Activated T-cell treated with anti-CD3 and anti-CD28 coated beads for 1 hour (primary cell): Measurements from ENCODE around the gene CACTIN.
"Not testable (repeated sequence)": the region's sequence is repeated elsewhere in the genome, so short reads cannot be mapped to it uniquely, and the experiment has no call there.

Experiments
- DNase-seq: peaks from one replicate; pipeline ENCODE4 v3.0.0-alpha.2; 2020; ENCODE audit warnings: low read depth

The CACTIN gene

DNA sequence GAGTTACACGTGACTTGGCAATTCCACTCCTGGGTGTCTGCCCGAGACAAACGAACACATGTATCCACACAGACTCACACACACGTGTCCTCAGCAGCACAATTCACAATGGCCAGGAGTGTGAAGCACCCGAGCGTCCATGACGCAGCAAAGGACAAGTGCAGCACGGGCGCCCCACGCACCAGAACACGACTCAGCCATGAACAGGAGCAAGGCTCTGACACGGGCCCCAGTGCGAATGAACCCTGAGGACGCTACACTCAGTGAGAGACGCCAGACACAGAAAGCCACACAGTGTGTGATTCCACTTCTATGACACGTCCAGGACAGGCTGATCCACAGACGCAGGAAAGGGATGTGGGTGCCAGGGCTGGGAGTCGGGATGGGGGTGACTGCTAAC lies 37.2 kb upstream of the CACTIN start:
- DNase-seq = no peak

DNA sequence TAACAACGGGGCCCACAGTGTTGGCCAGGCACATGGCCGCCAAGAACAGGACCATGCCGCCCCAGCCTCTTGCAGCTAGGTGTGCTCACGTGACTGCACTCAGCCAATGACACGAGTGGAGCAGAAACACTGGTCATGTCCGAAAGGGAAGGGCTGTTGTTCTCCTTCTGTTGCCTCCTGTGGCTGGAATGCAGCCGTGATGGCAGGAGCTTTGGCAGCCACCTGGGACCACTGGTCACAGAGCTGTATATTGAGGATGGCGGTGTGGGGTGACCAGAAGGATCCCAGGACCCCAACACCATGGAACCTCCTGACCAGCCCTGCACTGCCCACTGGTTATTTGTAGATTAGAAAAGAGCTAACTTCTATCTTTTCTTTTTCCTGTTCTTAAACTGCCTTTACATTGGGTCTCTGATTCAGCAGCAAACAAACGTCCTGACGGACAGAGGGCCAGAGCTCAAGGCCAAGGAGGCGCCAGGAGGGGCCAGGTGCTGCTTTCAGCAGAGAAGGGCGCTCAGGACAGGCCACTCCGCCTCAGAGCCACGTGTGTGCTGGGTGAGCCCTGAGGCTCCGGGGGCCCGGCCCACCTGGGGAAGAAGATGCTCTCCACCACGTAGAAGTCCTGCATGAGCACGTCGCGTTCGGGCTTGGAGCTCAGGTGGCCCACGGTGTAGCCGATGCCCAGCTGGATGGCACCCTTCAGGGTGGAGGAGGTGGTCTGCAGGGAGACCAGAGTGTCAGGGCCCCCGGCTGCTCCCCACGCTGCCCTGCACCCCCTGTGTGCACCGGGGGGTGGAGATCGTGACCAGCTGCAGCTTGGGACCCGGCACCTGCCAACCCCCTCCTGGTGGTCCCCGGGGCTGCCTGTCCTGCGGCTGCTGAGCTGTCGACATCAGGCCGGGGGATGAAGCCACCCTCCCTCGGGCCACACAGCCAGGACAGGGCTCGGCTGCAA lies 35.0 kb upstream of the CACTIN start:
- DNase-seq = no peak

DNA sequence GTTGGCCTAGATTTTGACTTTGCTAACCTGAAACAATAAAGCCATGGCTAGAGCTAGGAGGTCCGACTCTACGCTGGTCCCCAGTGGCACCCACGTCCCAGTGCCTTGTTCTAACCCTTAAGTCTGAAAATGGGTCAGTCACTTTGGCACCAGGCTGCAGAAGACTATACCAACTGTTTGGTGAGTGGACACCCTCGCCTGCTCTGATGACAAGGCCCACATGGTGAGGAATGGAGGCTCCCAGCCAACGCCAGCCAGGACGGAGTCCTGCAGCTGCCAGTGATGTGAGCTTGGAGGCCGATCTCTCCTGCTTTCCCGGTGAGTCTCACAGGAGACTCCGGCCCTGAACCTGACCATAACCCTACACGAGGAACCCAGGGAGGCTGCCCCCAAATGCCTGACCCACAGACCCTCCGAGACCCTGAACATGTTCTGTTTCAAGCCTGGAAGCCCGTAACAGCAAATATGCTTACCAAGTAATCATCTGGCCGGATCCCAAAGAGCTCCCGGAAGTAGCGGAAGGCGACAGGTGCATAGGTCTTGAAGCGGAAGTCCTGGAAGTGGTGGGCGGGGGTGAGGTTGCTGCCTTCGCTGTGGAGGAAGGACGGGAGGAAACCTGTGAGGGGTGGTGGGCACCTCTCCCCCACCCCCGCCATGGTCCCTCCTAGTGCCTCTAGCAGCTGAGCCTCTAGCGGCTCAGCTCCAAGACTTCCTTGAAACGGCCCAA lies 34.1 kb upstream of the CACTIN start:
- DNase-seq = no peak

- no peak for DNase-seq
Observed at GRCh38 chr19:3659746-3660112, 33.1 kb upstream of the CACTIN start.

DNA sequence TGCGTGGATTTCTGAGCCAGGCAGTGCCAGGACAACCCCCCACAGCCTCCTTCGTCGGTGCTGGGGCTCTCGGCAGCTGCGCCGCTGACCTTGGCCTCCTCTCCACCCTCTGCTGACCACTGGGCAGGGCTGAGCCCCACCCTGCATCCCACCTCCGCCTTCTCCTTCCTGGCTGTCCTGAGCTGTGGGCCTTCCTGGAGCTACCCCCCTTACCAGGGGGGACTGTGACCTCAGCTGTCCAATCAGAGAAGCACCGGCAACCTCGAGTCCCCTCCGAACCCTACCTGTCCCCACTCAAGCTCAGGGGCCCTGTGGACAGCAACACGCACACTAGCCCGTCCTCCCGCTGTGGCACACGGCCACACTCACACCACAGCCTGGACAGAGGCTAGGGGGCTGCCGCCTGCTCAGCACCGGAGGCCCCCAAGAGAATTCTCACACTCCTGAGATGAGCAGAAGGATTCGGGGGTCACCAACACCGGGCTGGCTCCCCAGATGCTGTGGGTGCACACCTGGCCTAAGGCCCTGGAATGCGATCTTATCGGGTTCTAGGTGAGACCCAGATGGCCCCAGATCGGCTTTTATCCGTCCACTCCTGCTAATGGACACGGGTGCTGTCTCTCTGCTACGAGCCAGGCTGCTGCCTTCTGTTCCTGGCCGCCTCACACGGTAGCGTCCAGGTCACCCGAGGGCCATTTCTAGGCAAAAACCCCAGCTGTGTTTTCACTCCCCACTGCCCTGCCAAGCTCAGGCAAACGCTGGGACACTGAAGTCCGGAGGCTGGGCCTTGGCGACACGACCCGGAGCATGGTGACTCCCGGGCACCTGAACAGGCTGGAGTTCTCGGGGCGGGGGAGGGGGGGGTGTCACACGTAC lies 32.5 kb upstream of the CACTIN start:
- DNase-seq = no peak

DNA sequence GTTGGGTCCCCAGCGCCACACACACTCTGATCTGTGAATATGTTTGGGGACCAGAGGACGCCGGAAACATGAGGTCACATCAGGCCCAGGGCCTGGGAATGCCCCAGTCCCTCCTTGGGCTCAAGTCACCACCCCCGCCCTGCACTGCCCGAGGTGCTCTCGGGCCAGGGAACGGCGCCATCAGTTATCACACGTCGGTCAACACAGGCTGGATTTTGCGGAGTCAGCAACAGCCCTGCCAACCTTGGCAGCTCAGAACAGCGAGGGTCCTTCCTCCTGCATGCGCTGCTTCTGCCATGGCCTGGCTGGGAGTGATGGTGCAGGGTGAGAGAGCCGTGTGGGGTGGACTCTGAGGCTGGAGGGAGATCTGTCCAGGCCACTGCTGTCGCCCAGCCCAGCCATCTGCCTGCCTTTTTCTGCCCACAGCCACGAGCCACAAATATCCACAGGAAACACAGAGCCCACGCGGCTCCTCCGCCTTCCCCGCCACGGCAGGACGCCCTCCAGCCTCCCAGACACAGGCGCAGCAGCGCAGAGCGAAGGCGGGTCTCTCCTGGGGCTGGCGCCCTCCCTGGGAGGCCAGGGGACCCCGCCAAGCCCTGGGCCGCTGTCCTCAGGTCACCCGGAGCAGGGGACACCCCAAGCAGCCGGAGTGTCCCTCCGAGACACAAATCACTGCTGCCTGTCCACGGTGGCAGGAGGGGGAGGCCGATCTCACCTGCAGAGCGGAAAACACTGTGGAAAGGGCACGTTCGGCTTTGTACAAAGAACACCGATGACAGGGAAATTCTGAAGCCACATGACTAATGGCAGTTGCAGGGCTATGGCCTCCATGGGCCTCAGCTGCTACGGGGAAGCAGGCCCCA lies 31.6 kb upstream of the CACTIN start:
- DNase-seq = no peak

GRCh38 chr19:3657395-3657769 lies 30.8 kb upstream of the CACTIN start:
- DNase-seq = no peak

DNA sequence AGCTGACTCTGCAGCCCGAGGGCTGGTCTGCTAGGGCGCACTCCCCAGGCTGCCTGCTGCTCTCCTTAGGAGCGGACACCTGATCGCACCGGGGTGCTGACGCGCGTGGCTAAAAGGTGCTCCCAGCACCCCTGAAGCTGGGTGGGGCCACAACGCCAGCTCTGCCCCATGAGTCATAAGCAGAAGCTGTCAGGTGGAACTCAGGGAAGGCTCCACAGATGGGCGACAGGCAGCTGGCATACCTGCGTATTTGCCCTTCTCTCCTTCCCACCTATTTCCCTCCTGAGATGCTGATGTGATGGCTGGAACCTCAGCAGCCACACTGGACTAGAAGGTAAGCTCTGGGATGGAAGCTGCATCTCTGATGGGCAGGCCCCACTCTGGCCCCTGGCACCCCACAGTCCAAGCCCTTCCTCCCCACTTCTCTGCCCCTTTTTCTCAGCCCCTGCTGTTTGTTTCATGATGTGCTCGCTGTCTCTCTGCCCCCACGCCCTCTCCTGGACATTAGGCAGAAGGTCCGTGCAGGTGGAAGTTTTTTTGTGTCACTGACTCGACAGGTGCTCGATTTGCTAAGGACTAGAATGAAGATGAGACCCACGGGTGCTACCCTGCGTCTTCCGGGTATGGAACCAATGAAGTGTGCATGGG lies 30.3 kb upstream of the CACTIN start:
- DNase-seq = no peak

DNA sequence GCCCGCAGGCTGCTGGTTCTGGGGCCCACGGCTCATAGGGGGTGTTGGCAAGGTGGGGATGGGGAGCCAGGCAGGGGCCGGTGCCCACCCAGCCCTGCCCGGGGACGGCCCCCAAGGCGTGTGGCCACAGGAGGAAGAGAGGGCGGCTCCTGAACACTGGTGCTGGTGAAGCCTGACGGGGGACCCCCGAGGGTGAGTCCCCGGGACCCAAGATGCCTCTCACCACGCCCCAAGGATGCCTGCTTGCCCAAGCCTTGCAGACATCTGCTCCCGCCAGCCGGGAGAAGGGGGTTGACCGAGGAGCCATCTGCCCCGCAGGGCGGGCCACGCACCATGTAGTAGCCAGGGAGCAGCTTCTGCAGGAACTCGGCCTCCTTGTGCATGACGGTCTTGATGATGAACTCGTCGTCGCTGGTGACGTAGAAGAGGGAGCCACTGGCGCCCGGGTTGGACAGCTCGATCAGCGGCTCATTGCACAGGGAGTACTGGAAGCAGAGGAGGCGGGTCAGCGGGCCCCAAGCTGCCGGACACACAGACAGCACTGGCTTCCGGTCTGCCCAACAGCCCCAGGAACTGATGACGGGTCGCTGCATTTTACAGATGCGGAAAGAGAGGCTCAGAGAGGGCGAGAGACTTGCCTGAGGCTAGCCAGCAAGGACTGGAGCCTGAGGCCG lies 29.6 kb upstream of the CACTIN start:
- no peak for DNase-seq

DNA sequence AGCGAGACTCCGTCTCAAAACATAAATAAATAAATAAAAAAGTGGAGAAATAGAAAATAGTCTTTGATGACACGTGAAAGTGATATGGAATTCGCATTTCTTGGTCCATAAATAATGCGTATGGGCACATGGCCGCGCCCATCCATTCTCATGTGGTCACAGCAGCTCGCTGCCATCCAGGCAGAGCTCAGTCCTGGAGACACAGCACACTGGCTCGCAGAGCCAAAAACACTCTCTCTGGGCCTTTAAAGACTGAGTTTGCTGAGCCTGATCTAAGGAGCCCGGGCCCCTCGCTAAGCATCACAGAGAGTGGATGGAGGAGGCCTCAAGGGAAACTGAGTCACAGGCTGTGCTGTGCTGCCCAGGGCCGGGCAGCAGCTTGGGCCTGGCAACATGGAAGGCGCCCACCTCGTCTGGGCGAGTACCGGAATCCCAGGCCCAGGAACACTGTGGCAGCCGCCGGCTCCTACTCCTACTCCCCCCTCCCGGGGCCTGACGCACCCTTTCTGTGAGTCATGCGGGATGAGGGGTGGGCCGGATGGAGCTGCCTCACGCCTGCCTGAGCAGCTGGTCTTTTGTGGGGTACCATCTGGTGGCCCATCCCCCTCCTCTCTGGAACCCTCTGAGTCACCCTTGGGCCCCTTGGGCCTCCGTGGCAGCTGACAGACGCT lies 28.9 kb upstream of the CACTIN start:
- DNase-seq = no peak

DNA sequence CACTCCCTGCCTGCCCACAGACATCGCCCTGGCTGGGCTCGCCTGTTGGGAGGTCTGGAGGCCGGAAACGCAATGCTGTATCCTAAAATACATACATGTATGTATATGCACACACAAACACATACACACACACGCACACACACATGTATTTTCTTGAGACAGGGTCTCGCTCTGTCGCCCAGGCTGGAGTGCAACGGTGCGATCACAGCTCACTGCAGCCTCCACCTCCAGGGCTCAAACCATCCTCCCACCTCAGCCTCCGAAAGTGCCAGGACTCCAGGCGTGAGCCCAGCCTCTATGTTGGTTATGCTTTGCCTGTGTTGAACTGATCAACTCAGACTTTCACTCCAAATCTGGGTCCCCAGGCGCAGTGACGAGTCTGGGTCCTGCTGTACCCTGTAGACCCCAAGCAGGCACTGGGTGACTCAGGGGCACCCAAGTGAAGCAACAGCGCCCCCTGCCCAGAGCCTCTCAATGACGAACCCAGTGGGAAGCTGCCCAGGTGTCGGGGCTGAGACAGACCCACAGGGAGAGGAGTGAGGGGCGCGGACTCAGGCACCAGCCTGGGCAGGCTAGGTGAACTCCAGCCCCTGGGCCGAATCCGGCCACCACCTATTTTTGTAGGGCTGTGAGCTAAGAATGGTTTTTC lies 27.4 kb upstream of the CACTIN start:
- DNase-seq = no peak

- DNase-seq = no peak
Observed at GRCh38 chr19:3653081-3653795, 26.6 kb upstream of the CACTIN start.

GRCh38 chr19:3652422-3652821 lies 25.8 kb upstream of the CACTIN start:
- DNase-seq = no peak

DNA sequence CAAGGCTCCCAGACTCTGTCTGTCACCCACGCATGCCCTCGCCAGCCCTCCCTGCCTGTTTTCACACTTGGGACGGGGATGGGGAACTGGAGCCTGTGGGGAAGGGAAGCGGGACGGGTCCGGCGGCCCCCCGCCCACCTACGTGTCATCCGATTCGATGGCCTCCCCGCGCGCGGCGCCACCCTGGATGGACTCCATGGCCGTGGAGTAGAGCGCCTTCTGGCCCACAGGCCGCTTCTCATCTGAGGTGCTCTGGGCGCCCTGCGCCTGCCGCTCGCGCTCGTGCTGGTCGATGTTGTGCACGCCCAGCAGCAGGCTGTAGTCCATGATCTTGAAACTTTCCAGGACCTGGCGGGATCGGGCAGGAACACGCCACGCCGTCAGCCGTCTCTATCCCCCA lies 25.1 kb upstream of the CACTIN start:
- DNase-seq = no peak

- no peak for DNase-seq
Observed at GRCh38 chr19:3649888-3650287, 23.3 kb upstream of the CACTIN start.

- no peak for DNase-seq
Observed at GRCh38 chr19:3648037-3648905, 21.7 kb upstream of the CACTIN start.

DNA sequence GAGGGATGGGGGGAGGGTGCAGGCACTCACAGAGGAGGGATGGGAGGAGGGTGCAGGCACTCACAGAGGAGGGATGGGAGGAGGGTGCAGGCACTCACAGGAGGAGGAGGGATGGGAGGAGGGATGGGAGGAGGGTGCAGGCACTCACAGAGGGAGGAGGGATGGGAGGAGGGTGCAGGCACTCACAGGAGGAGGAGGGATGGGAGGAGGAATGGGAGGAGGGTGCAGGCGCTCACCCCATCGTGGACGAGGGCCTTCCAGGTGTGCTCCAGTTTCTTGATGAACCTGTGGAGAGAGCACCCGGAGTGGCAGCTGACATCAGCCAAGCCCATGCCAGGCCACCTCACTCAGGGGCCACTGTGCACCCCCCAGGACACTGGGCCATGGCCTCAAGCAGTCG lies 20.5 kb upstream of the CACTIN start:
- DNase-seq = not testable (repeated sequence)
